Endothelial cell of umbilical vein (primary cell): Measurements from ENCODE around the gene SNAI3.

Experiments used
- CTCF ChIP-seq, 2 donors: IDR thresholded peaks; 1 replicate in 1 of 2; 2 replicates in 1 of 2; pipeline ENCODE4 v1.5.1; 2011; ENCODE audit warnings: low read length in 2 of 2, mild to moderate bottlenecking in 2 of 2, moderate library complexity in 2 of 2, control low read depth in 1 of 2, inconsistent platforms in 1 of 2, low read depth in 1 of 2; ENCODE audit not compliant: insufficient read depth in 1 of 2; ENCODE audit errors: extremely low read depth in 1 of 2
- EZH2 ChIP-seq: IDR thresholded peaks from 2 replicates; pipeline ENCODE4 v1.6.1; 2012; ENCODE audit warnings: borderline replicate concordance, low read depth, mild to moderate bottlenecking, moderate library complexity, low read length, inconsistent platforms; ENCODE audit not compliant: severe bottlenecking
- POLR2A ChIP-seq: IDR thresholded peaks from 2 replicates; pipeline ENCODE4 v1.6.1; 2012; ENCODE audit warnings: low read depth, mild to moderate bottlenecking, control low read depth, low read length
- POLR2AphosphoS5 ChIP-seq: IDR thresholded peaks from 2 replicates; pipeline ENCODE4 v1.6.1; 2012; ENCODE audit warnings: low read depth, mild to moderate bottlenecking, control low read depth, low read length, moderate library complexity; ENCODE audit not compliant: insufficient read depth

DNA sequence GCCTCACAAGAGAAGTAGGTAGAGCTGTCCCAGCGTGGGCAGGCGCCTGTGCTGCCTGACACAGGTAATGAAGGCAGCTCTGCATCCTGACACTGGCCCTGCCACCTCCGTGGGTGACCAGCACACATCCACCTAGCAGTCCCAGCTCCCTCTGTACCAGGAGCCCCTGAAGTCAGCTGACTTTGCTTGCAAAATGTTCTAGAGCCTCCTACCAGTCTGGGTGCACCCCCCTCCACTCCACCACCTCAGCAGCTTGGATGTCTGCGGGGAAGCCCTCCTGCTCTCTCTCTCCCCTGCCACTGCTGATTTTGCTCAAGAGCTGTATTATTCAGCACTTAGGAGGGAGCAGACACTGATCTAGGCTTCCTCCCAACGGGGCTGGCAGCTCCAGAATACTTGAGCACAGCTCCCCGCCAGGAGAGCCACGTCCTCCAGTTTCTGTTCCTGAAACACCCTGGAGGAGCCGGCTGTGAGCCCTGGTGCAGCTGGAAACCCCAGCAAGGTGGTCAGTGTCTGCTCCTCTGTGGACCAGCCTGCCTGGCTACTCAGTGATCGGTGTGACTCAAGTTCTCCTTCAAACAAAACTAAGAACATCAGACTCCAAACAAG lies 18.9 kb upstream of the SNAI3 start:
- TF ChIP-seq POLR2AphosphoS5: no peak
- TF ChIP-seq EZH2: no peak
- no peak for TF ChIP-seq POLR2A
- TF ChIP-seq CTCF (IDR thresholded peaks at IDR 0.05; ENCODE audit: extremely low read depth in 1 of 2, insufficient read depth in 1 of 2, low read depth in 1 of 2, low read length in 2 of 2): no peak
